GM12891 (cell line): ENCODE results near the gene TRAF3.

ENCODE experiments used
- POLR2A ChIP-seq: IDR thresholded peaks from 2 replicates; pipeline ENCODE4 v1.6.1; 2011; ENCODE audit warnings: low read depth, low read length, control low read depth
- POLR2AphosphoS5 ChIP-seq: IDR thresholded peaks from 2 replicates; pipeline ENCODE4 v1.6.1; 2011; ENCODE audit warnings: low read depth, low read length, control low read depth
- TAF1 ChIP-seq: IDR thresholded peaks from 2 replicates; pipeline ENCODE4 v1.6.1; 2011; ENCODE audit warnings: low read depth, low read length, control low read depth

- no peak for TF ChIP-seq POLR2A
- no peak for TF ChIP-seq POLR2AphosphoS5
- TF ChIP-seq TAF1, result no peak
Measured at GRCh38 chr14:102955636-102956408, 178.6 kb downstream of the TRAF3 start.
